CD14-positive monocyte (primary cell): Measurements from ENCODE around the gene LRIG1. TPM values are rescaled to one million over a fixed set of nuclear protein-coding genes. Genes with fewer than 3 reads are reported as not detected.

Experiments
- DNase-seq, 3 donors: peaks; one replicate each; pipeline ENCODE4 v3.0.0-alpha.2; 2011 to 2022
- H2AFZ ChIP-seq: 2 replicates; pipeline ENCODE4 v1.6.0; 2012; ENCODE audit warnings: mild to moderate bottlenecking, low read depth, low read length, inconsistent platforms; ENCODE audit not compliant: insufficient read depth, poor library complexity, severe bottlenecking
- H3K27ac ChIP-seq, 2 donors: 1 replicate in 1 of 2; 2 replicates in 1 of 2; pipeline ENCODE4 v1.5.1; 2012 to 2013; ENCODE audit warnings: low read length in 2 of 2, control low read depth in 1 of 2, inconsistent platforms in 1 of 2, low read depth in 1 of 2, mild to moderate bottlenecking in 1 of 2
- H3K27me3 ChIP-seq, 2 donors: one replicate each; pipeline versions ENCODE4 v1.6.0 to v1.6.1; 2011 to 2013; ENCODE audit warnings: low read length in 2 of 2; ENCODE audit not compliant: control insufficient read depth in 2 of 2, insufficient read depth in 2 of 2
- H3K36me3 ChIP-seq, 2 donors: replicated peaks in 1 of 2; 1 replicate in 1 of 2; 2 replicates in 1 of 2; pipeline versions ENCODE4 v1.5.1 to v1.6.1; 2012 to 2013; ENCODE audit warnings: low read length in 2 of 2, control low read depth in 1 of 2, inconsistent platforms in 1 of 2, mild to moderate bottlenecking in 1 of 2; ENCODE audit not compliant: insufficient read depth in 2 of 2, control insufficient read depth in 1 of 2
- H3K4me1 ChIP-seq, 2 donors: 1 replicate in 1 of 2; 2 replicates in 1 of 2; pipeline versions ENCODE4 v1.5.1 to v1.6.1; 2012 to 2013; ENCODE audit warnings: low read length in 2 of 2, control low read depth in 1 of 2, inconsistent platforms in 1 of 2, mild to moderate bottlenecking in 1 of 2, moderate library complexity in 1 of 2; ENCODE audit not compliant: insufficient read depth in 2 of 2, control insufficient read depth in 1 of 2
- H3K4me2 ChIP-seq: replicated peaks from 2 replicates; pipeline ENCODE3; 2012; ENCODE audit warnings: low read length, moderate library complexity, mild to moderate bottlenecking; ENCODE audit not compliant: poor library complexity, severe bottlenecking; ENCODE audit errors: extremely low read depth
- H3K4me3 ChIP-seq, 3 experiments: fragments of 200-600 bp in 1 of 3; sonication (generic) in 1 of 3; replicated peaks in 1 of 3; 1 replicate in 2 of 3; 2 replicates in 1 of 3; pipeline ENCODE4 v1.5.1; 2011 to 2013; ENCODE audit warnings: low read length in 3 of 3, mild to moderate bottlenecking in 3 of 3, control low read depth in 2 of 3, low read depth in 2 of 3, inconsistent platforms in 1 of 3, moderate library complexity in 1 of 3
- H3K79me2 ChIP-seq: 2 replicates; pipeline ENCODE4 v1.6.0; 2012; ENCODE audit warnings: mild to moderate bottlenecking, control low read depth, inconsistent platforms, low read length, moderate library complexity; ENCODE audit not compliant: insufficient read depth
- H3K9ac ChIP-seq: 2 replicates; pipeline ENCODE4 v1.6.0; 2017; ENCODE audit warnings: low read length, mild to moderate bottlenecking; ENCODE audit not compliant: insufficient read depth, poor library complexity, severe bottlenecking
- H3K9me3 ChIP-seq, 2 donors: replicated peaks in 1 of 2; 1 replicate in 1 of 2; 2 replicates in 1 of 2; pipeline versions ENCODE4 v1.5.1 to v1.6.1; 2012 to 2013; ENCODE audit warnings: low read length in 2 of 2, control low read depth in 1 of 2; ENCODE audit not compliant: control insufficient read depth in 1 of 2, insufficient read depth in 1 of 2
- H4K20me1 ChIP-seq: 2 replicates; pipeline ENCODE4 v1.6.0; 2012; ENCODE audit warnings: mild to moderate bottlenecking, low read length, control low read depth, moderate library complexity; ENCODE audit not compliant: insufficient read depth
- H3K27ac Mint-ChIP-seq, 7 donors: one replicate each; pipeline ENCODE4 v1.8.0; 2020; ENCODE audit warnings: mild to moderate bottlenecking in 7 of 7, mixed read lengths in 7 of 7, moderate library complexity in 6 of 7, inconsistent platforms in 2 of 7
- H3K27me3 Mint-ChIP-seq, 3 donors: one replicate each; pipeline ENCODE4 v1.8.0; 2021 to 2022; ENCODE audit warnings: low read depth in 3 of 3, mild to moderate bottlenecking in 3 of 3, mixed read lengths in 3 of 3, moderate library complexity in 3 of 3, inconsistent platforms in 1 of 3
- H3K36me3 Mint-ChIP-seq, 2 donors: one replicate each; pipeline ENCODE4 v1.8.0; 2020; ENCODE audit warnings: mixed read lengths in 2 of 2, inconsistent platforms in 1 of 2, mild to moderate bottlenecking in 1 of 2
- H3K4me1 Mint-ChIP-seq: one replicate; pipeline ENCODE4 v1.8.0; 2020; ENCODE audit warnings: mild to moderate bottlenecking, mixed read lengths
- H3K4me3 Mint-ChIP-seq, 2 donors: one replicate each; pipeline ENCODE4 v1.8.0; 2020; ENCODE audit warnings: mild to moderate bottlenecking in 2 of 2, mixed read lengths in 2 of 2, moderate library complexity in 1 of 2
- H3K9me3 Mint-ChIP-seq, 7 donors: one replicate each; pipeline ENCODE4 v1.8.0; 2020 to 2022; ENCODE audit warnings: mixed read lengths in 7 of 7, mild to moderate bottlenecking in 6 of 7, moderate library complexity in 6 of 7, inconsistent platforms in 2 of 7
- whole genome bisulfite sequencing: methylation state at CpG from one replicate; pipeline ENCODE4 v1.1.5; 2013; ENCODE audit warnings: missing lambda C conversion rate; ENCODE audit not compliant: insufficient coverage; 5-methylcytosine and 5-hydroxymethylcytosine counted together
- intact Hi-C, 2 donors: fragments of 100-400 bp; cut with micrococcal nuclease; formaldehyde crosslinking; loops; one replicate each; pipeline versions ENCODE4 v1.15.0 to v1.15.1; 2023
- polyA plus RNA-seq, 3 donors: library from polyadenylated mRNA; depleted of rRNA in 1 of 3; unstranded in 2 of 3; stranded (reverse) in 1 of 3; fragments of 300-500 nt in 2 of 3; fragments of >200 nt in 1 of 3; fragmentation: Illumina TruSeq in 2 of 3; gene quantifications; 1 replicate in 2 of 3; 2 replicates in 1 of 3; pipeline ENCODE4 v1.2.3, GENCODE V29; 2012 to 2021
- TF ChIP-seq, protein P1 (sequence below): fragments of 200-600 bp; IDR thresholded peaks from one replicate; pipeline ENCODE4 v1.8.0; 2022; ENCODE audit warnings: antibody characterized with exemption, mild to moderate bottlenecking

The LRIG1 gene
- polyA plus RNA-seq, 3 donors: 0.82 to 1.9 (median 1.0) TPM

DNA sequence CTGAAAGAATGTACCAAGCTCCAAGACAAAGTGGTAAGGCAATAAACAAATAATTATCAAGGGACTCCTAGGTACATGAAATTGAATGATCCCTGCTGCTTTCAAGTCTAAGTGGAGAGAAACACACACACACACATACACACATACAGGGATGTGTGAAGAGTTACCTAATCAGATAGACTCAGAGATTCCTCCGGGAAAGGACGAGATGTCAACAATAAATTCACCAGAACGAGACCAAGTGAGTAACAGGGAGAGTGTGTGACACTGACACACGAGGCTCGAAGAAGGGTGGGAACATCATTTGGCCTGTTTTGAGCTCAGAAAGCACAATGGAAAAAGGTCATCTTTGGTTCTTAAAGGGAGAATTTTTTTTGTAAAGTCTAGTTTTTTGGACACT is 13.4 kb downstream of the LRIG1 start:
- no peak overlapping the region for H2AFZ ChIP-seq
- H3K4me1 ChIP-seq: peaks cover 4 to 7% of the 10 kb centered on the region in 2 donors
- intact Hi-C loops: no loop called here
- no peaks in the 10 kb centered on the region for H4K20me1 ChIP-seq
- no peaks in the 10 kb centered on the region for H3K9me3 ChIP-seq
- no peak overlapping the region for H3K4me3 ChIP-seq
- no CpG with 5 or more reads among the region's 5 CpGs for WGBS
- Mint-ChIP-seq H3K4me1 (peaks cover 26% of the 10 kb centered on the region), H3K4me3 (no peak overlapping the region), H3K27ac (no peak overlapping the region), H3K27me3 (no peaks in the 10 kb centered on the region), H3K9me3 (no peaks in the 10 kb centered on the region), H3K36me3 (no peaks in the 10 kb centered on the region)
- no peak overlapping the region for H3K27ac ChIP-seq
- no peak overlapping the region for H3K9ac ChIP-seq
- no peaks in the 10 kb centered on the region for H3K36me3 ChIP-seq
- H3K79me2 ChIP-seq: no peaks in the 10 kb centered on the region
- DNase-seq: no peak
- H3K4me2 ChIP-seq: no peak overlapping the region
- no peaks in the 10 kb centered on the region for H3K27me3 ChIP-seq
- TF ChIP-seq, protein P1, sequence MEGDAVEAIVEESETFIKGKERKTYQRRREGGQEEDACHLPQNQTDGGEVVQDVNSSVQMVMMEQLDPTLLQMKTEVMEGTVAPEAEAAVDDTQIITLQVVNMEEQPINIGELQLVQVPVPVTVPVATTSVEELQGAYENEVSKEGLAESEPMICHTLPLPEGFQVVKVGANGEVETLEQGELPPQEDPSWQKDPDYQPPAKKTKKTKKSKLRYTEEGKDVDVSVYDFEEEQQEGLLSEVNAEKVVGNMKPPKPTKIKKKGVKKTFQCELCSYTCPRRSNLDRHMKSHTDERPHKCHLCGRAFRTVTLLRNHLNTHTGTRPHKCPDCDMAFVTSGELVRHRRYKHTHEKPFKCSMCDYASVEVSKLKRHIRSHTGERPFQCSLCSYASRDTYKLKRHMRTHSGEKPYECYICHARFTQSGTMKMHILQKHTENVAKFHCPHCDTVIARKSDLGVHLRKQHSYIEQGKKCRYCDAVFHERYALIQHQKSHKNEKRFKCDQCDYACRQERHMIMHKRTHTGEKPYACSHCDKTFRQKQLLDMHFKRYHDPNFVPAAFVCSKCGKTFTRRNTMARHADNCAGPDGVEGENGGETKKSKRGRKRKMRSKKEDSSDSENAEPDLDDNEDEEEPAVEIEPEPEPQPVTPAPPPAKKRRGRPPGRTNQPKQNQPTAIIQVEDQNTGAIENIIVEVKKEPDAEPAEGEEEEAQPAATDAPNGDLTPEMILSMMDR: no peak

DNA sequence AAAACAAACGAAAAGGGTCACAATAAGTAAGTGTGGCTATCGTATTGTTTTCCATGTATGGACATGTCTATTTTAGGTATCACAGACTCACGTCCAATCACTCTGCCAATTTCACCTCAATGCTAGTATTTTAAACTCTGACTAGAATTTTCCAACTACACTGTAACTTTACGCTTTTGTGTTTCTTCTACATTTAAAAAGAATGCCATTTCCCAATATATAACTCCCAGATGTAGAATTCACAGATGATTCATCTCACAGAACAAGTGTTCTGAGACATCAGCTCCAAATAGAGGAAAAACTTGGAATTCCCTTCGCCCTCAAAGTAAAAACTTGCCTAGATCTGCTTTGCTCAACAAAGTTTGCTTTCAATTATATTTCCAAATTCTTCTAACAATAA is 14.2 kb downstream of the LRIG1 start:
- no peak overlapping the region for H3K9ac ChIP-seq
- H3K27ac ChIP-seq: no peak overlapping the region
- no peak overlapping the region for H3K4me3 ChIP-seq
- no peaks in the 10 kb centered on the region for H4K20me1 ChIP-seq
- peaks cover 4 to 7% of the 10 kb centered on the region in 2 donors for H3K4me1 ChIP-seq
- intact Hi-C loops: no loop called here
- no peaks in the 10 kb centered on the region for H3K79me2 ChIP-seq
- H3K4me2 ChIP-seq: no peak overlapping the region
- H3K9me3 ChIP-seq: no peaks in the 10 kb centered on the region
- H3K36me3 ChIP-seq: no peaks in the 10 kb centered on the region
- H3K4me1 Mint-ChIP-seq: peaks cover 25% of the 10 kb centered on the region
- no peak overlapping the region for H3K27ac Mint-ChIP-seq
- TF ChIP-seq, protein P1: no peak
- WGBS: no CpG with 5 or more reads among the region's 5 CpGs
- no peaks in the 10 kb centered on the region for H3K36me3 Mint-ChIP-seq
- H3K4me3 Mint-ChIP-seq: no peak overlapping the region
- no peaks in the 10 kb centered on the region for H3K27me3 ChIP-seq
- H2AFZ ChIP-seq: no peak overlapping the region
- no peaks in the 10 kb centered on the region for H3K9me3 Mint-ChIP-seq
- H3K27me3 Mint-ChIP-seq: no peaks in the 10 kb centered on the region
- no peak for DNase-seq
